GM21390 (cell line): Measurements from ENCODE around the gene SPOCK1.
A peak's percentile ranks its signal among the peaks of the same experiment; 100 is the strongest.

ENCODE experiments used
- ATAC-seq: cut with Tn5 transposase; IDR thresholded peaks from one replicate; pipeline ENCODE4 v1.9.1; 2021; ENCODE audit not compliant: unreplicated experiment

The SPOCK1 gene

DNA sequence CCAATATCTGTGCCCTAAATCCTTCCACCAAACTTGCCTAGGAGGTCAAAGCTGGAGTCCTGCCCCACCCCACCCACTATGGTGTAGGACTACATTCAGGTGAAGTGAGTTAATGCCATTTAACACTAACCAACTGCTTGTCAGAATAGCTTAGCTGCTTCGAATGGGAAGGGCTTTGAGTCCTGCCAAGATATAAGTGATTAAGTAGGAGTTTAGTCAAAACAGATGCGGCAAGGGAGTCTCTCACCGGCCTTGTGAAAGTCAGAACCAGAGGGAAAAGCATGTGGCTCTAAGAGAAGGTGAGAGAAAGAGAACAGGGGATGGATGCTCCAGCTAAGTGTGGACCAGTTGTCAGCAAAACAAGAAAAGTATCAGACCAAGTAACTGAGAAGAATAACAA is 132.6 kb downstream of the SPOCK1 start:
- no peak for ATAC-seq

DNA sequence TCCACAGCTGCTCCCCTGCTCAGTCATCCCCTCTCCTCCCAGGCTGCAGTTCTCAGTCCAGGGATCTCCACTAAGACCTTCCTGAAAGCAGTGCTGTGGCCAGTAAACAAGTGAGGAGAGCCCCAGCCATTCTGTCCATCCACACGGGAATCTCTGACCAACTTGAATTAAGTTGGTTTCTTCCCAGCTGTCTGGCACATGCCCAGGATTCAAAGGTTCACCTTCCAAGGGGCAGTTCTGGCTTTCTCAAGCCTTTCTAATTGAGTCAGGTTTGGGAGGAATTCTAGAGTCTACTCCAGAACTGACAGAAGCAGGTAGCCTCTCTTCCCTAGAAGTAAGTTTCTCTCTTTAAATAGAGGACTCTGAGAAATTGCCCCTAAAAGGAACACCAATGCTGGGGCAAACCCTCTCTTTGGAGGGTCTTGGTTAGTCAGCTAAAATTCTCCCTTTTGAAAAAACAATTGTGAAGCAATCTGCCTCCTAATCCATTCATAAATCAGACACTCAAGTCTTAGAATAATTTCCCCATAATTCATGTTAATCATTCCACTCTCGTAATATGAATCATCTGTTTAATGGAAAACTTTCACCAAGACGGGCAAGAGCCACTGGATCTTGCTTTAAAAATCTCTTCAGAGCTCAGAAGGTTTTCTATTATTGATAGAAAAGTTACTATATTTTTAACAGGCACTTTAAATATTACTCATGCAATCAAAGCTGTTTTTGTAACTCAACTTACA is 133.8 kb downstream of the SPOCK1 start:
- no peak for ATAC-seq

DNA sequence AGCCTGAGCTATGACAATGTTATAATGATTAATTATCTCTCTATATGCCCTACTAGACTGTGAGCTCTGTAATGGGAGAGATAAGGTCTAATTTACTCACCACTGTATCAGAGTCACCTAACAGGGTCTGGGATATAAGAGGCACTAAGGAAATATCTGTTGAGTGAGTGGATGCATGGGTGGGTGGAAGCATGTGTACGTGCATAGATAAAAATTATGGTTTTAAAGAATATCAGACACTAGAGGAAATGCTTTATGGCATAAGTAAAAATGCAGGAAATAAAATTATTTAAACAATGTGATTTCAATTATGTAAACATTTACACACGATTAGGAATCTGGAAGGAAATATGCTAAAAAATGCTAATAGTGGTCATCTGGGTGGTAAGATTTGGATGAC is 137.8 kb downstream of the SPOCK1 start:
- ATAC-seq = no peak

DNA sequence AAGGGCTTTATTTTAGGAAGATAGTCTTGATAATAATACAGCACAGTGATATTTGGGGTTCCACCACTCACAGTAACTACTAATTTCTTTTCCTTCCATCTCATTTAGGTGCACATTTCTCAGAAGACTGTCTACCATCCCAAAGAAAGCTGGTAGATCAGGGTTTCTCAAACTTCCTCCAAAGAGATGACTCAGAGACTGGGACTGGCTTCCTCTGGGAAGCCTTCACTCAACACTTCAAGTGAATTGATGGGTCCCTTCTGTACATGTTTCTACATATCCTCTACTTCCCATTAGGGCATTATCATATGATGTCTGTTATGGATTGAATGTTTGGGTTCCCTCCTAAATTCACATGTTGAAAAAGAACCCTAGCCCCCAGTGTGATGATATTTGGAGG is 138.5 kb downstream of the SPOCK1 start:
- ATAC-seq = no peak

DNA sequence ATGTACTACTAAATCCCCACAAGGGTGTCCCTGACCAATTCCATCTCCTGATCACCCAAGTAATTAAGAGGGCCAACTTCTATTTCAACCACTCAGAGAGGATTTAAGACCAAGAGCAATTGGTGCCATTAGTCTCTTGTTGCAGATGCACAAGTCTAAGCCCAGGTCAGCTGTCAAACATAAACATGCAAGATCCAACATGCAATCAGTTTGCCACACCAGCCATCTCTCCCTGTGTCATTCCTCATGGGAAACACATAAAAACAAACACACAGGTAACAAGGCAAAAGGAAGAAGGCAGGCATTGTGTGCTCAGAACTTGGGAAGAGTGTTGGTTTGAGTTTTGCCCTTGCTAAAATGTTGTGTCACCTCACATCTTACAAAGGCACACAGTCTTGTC is 139.2 kb downstream of the SPOCK1 start:
- no peak for ATAC-seq

DNA sequence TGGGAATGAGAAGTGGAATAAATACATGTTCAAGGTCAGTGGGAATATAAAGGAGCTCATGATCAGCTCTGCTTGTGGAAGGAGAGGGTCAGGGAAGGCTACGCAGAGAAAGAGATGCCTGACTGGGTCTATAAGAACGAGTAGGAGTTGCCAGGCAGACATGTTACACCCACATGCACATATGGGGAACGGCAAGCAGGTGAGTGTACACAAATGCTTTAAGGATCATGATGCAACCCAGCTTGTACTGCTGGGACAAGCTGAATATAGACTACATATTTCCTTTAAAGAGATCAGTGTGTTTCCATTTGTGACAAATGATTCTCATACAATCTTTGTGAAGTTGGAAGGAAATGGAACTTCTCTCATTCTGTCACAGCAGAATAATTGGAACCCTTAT is 141.7 kb downstream of the SPOCK1 start:
- ATAC-seq = no peak

DNA sequence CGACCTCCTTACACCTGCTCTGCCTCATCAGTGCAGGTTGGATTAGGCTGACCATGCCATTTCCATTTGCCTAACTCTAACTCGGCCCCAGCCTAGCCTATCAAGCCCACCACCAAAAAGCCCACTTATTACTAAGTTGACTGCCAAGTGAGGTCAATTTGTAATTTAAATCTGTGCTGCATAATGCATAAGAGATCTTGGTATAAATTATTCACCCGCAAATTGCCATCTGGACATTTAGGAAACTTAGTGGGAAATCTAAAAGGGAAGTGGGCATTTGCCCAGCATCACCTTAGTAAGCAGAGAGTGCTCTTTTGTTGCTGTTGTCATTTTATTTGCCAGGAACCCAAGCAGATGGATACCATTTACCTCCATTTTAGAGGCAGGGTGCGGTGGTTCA is 143.0 kb downstream of the SPOCK1 start:
- no peak for ATAC-seq

DNA sequence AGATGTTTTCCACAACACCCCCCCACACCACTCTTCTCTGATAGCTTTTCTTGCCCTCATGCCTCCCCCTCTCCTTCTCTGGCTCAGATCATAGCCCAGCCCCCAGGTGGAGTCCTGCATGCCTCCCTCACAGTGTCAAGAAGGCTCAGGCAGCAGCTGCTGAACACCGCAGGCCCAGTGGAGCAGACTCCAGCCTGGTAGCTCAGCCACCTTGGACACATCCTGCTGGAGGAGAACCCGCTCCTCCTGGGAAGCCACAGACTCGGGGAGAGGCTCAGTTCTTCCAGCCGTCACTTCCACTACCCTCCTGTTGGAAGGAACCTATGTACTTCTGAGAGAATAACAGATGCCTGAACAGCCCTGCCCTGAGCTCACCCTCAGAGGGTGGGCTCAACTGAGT is 143.4 kb downstream of the SPOCK1 start:
- ATAC-seq = no peak

DNA sequence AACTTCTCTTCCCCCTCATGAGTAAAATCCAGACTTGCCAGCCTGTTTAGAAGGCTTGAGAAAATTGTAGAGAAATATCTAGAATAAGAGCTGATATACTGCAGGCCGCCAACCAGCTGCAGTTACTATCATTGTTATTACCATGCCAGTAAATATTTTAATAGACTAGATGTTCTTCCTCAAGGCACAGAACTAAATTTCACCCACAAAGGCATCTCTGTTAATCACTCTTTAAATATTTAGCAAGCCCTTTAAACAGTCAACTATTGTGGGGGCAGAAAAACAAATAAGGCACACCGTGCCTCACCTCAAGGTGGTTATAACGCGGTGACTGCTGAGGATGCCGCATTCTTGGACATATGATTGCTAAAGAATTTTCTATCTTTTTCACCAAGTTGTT is 147.0 kb downstream of the SPOCK1 start:
- ATAC-seq = no peak

DNA sequence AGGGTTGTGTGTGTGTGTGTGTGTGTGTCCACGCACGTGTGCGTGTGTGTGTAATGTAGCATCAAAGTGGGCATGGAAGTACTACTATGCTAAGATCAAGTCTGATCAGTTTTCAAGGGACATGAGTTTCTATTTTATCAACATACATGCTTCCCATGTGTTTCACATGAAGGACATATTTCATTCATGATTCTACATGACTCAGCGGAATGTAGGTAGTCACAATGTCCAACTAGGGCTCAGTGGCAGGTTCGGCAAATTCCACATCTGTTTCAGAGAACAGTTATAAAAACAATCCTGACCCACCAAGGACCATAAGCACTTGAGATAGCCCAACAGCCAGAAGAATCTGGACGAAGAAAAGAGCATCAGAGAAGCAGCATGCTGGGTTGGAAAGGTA is 148.3 kb downstream of the SPOCK1 start:
- ATAC-seq = no peak

DNA sequence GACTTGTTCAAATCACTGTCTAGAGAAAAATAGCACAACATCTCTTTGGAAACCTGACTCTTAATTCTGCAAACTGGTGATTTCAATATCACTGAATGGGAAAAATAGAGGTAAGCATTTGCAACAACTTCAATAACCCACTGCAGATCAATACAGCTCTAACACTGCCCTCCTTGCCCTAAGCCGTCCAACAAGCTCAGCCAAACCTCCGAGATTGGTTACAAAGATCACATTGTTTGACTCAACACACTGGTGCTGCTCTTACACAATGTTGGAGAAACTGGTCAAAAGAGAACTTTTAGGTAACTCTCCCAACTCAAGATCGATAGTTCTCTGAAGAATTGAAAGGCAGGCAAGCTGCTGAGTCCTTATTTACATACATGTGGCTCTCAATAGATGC is 150.4 kb downstream of the SPOCK1 start:
- ATAC-seq = no peak

DNA sequence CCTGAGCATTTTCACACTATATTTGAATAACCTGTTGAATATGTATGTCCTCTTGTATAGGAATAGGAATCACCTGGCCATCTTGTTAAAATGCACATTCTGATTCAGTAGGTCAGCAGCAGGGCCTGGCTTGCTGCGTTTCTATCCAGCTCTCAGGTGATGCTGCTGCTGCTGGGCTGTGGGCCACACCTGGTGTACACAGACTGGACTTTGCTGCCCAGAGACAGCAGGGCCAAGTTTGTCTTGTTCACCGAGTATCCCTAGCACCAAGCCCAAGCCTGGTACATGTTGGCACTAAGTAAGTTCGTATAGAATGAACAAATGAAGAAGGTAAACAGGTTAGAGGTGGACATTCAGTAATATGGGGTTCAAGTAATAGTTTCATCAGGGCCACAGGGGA is 151.3 kb downstream of the SPOCK1 start:
- ATAC-seq = no peak

DNA sequence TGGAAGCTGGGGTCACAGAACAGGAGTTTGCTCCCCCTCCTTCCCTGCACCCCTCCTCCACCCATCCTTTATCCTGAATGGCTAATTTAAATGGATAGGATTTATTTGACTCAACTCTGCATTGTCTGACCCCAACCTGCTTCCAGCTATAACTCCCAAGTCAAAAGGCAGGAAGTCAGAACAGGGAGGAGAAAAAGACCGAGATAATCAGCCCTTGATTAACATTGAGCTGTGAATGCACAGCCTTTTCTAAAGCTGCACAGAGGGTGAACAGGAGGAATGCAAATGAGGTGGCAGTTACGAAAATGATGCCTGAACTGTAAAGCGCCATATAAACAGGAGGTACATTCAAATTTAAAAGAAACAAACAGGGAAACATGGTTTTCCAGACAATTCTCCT is 152.8 kb downstream of the SPOCK1 start:
- ATAC-seq = no peak

DNA sequence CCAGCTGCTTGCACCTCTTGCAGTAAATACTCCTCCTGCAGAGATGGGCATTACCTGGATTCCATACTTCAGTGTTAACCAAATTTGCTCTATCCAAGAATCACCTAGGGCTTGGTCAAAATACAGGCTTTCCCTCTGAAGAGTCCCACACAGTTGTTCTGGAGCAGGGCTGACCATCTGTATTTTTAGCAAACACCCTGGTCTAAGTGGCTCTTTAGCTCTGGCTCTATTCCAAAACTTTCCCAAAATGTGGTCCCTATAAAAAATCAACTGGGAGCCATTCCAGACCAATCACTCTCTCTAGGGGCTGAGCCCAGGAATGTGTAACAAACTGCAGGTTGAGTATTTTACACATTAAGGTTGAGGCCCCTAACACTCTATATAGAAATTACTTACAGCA is 153.7 kb downstream of the SPOCK1 start:
- ATAC-seq = no peak

DNA sequence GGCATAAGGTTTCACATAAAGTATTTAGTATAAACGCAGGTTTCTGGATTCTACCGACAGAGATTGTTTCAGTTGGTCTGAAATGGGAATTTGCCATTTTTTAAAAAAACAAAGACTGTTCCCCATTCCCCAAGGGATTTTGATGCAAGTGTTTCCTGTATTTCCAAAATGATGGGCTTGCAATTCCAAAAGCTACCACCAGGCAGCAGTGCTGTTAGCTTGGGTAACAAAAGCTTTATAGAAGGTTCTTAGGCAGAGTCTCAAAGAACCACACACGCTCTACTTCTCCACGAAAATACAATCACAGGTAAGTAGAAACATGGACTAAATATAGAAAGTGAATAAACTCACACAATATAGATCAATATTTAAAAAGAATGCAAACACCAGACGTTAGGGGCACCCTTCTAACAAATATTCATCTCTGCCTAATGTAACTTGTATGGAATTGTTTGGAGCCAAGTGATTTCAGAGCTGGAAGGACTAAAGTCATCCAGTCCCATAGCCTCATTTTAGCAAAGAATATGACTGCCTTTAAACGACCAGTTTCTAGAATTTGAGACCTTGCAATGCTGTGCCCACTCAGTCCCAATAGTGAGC is 154.3 kb downstream of the SPOCK1 start:
- peak; percentile 48 for ATAC-seq

DNA sequence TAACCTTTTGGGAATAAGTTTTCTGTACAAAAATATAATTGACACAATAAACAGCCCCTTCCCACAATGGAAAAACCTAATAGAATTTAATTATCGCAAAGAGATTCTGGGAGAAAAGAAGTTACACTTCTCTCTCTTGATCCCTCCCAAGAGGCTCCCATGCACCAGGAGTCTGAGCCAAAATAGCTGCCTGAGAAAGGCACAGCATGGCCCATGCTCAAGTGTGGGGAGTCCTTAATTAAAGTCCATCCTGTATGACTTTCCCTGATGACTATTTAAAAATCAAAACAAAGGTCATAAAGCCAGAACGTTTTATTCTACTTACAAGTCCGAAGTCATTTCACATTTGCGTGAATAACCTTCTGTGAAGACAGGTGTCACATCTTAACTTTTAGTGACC is 155.1 kb downstream of the SPOCK1 start:
- ATAC-seq = no peak

DNA sequence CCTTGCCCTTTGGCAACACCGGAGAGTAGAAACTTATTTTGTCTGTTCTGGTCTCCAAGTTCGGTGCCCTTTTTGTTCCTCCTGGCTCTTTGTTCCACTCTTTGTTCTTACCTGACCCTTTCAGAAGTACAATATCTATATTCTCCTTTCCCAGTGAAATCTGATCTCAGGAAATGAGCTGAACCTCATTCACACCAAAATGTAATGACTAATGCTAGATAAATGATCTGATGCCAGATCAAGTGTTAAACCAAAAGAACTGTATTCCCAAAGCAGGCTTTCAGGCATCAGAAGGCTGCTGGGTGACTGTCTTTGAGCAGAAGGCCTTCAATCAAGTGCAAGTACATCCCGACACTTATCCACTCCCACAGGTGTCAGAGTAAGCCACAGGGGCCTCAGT is 156.4 kb downstream of the SPOCK1 start:
- ATAC-seq = no peak

DNA sequence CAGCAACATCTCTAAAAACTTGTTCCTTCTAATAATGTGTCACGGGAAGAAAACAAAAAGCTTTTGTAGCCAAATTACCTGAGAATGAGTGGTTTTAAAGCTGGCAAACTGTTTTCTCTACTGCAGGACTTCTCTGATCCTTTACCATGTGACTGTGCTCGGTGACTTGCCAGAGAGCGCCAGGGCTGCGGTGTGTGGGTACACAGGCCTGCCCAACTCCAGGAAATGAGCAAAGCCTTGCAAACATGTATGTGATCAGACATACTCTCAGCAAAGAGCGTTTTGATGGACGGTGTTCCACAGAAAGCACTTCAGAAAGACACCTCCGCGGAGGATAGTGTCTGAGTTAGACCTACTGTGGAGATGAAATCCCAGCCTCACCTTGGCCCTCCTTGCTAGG is 157.3 kb downstream of the SPOCK1 start:
- ATAC-seq = no peak

DNA sequence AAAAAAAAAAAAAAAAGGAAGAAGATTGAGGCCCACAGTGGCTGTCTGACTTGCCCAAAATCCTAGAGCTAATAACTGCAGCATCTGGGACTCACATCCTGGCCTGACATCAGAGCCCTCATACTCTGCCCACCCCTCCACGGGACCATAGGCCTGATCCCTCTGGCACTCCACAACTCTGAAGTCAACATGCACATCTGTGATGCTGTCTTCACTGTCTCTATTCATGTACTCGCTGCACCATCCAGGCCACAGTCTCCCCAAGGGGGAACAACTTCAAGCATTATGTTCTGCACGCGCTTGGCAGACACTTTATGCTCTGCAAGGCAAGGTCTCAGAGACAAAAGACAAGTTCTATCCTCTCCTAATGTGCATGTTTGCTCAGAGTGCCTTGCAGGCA is 158.2 kb downstream of the SPOCK1 start:
- ATAC-seq = no peak

DNA sequence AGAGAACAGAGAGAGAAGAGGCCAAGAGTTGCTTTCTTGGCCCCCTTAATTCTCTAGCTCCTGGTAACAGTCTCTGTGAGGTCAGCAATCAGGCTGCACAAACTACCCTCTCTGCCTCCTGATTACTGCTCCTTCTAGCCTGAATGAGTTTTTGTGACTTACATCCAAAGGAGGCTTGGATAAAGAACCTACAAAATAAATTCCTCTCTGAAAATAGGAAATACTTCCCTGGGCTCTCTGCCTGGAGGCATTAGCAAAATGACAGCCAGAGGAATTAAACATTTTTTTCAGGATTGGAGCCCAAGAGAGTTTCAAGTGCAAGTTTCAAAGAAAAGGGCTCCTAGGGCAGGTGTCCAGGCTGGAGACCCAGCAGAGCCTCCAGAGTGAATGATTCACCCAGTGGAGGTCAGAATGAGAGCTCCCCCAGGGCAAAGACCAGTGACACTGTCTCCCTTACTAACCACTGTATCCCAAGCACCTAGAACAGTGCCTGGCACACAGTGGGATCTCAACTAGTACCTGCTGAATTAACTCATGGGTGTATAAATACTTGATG is 162.5 kb downstream of the SPOCK1 start:
- no peak for ATAC-seq

DNA sequence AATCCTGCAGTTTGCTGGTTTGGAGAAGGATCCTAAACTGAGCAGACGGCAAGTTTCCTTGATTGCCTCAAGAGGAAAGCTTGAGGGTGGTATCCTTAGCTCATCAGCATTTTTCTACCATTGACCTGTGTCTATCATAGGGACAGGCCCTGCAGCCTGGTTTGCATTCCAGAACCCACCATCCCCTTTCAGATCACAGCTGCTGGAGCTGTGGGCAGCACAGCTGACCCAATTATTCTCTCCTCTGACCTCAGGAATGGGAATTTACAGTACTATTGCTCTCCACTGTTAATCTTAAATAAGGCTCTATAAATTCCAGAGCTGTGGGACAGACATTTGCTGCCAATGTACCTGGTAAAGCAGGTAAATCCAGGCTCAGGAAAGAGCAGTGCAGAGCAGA is 163.0 kb downstream of the SPOCK1 start:
- ATAC-seq = no peak

DNA sequence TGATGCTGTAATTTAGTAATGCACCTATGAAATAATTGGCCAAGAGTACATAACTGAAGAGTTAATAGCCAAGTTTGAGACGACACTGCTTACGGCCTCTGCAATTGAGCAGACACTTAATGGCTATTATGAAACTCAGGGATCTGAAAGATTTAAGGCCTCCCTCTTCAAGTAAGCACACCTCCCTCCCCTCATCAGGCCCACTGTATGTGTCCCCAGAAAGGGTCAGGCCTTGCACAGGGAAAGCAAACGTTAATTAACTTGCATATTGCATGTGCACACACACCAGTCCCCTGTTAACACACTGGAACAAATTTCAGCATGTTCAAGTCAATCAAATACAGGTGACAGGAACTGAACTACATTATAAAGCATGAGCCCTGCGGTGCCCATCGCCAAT is 163.6 kb downstream of the SPOCK1 start:
- ATAC-seq = no peak

DNA sequence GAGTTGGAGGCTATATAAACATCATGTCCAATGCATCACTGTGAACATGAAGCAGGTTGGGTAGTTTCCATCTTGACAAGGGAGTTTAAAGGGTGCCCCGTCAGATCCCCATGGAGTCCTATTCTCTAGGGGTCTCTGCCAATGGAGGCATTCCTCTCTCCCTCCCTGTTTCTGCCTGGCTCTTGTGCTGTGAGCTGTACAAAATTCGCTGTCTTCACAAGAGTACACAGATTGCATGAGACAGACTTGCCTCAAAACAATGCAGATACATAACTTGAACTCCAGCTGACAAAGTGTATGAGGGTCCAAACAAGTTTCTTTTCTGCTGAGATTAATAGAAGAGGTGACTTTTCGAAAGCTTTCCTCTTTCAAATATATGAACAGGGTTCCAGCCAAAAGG is 165.2 kb downstream of the SPOCK1 start:
- ATAC-seq = no peak
